ENCODE results near the gene SLC38A1.

Gene SLC38A1

GRCh38 chr12:46184798-46185595 is 83.8 kb downstream of the SLC38A1 start:
- H3K4me3 ChIP-seq (ENCODE audit: control insufficient read depth in 1 of 7, extremely low read depth in 1 of 7, insufficient read depth in 4 of 7, low read depth in 2 of 7, low read length in 6 of 7), result no peak overlapping the region
- no peaks in the 10 kb centered on the region for H3K9me3 ChIP-seq (ENCODE audit: control extremely low read depth in 1 of 5, control insufficient read depth in 4 of 5, insufficient read depth in 2 of 5, low read depth in 1 of 5, low read length in 4 of 5)
- ChIA-PET CTCF (interaction anchor here (1.2 to 2.8 kb wide), 2 partner anchors 9 to 11 kb away, joined by 3 to 14 read pairs; no protein-coding TSS in a partner anchor), POLR2A (no interaction called here)
- H3K27me3 ChIP-seq (replicated peaks in 2 of 5; ENCODE audit: control insufficient read depth in 4 of 5, insufficient read depth in 5 of 5, low read length in 4 of 5), result no peaks in the 10 kb centered on the region
- peaks cover 0 to 7% (median 6%) of the 10 kb centered on the region in 4 experiments for H3K4me1 ChIP-seq (ENCODE audit: control extremely low read depth in 1 of 4, control insufficient read depth in 4 of 4, insufficient read depth in 4 of 4, low read length in 3 of 4)
- WGBS (ENCODE audit: insufficient coverage), result 93% methylated on average over 10 of the region's 13 CpGs
- no peak overlapping the region for H3K27ac ChIP-seq (ENCODE audit: insufficient read depth in 1 of 2, low read depth in 1 of 2, low read length in 2 of 2, poor library complexity in 1 of 2, severe bottlenecking in 2 of 2)
- H3K36me3 ChIP-seq (ENCODE audit: control insufficient read depth in 4 of 4, insufficient read depth in 4 of 4, low read length in 3 of 4), result peaks cover 2 to 47% (median 7%) of the 10 kb centered on the region in 4 experiments
- DNase-seq, result peak in 2 of 3 donors; percentile 36 to 57

GRCh38 chr12:46183112-46183511 is 85.7 kb downstream of the SLC38A1 start:
- peaks cover 10 to 21% (median 14%) of the 10 kb centered on the region in 4 experiments for H3K4me1 ChIP-seq (ENCODE audit: control extremely low read depth in 1 of 4, control insufficient read depth in 4 of 4, insufficient read depth in 4 of 4, low read length in 3 of 4)
- peaks cover 0 to 33% (median 4%) of the 10 kb centered on the region in 4 experiments for H3K36me3 ChIP-seq (ENCODE audit: control insufficient read depth in 4 of 4, insufficient read depth in 4 of 4, low read length in 3 of 4)
- no peak for DNase-seq
- no peak overlapping the region for H3K4me3 ChIP-seq (ENCODE audit: control insufficient read depth in 1 of 7, extremely low read depth in 1 of 7, insufficient read depth in 4 of 7, low read depth in 2 of 7, low read length in 6 of 7)
- WGBS (ENCODE audit: insufficient coverage), result 100% methylated on average over 1 of the region's 2 CpGs
- ChIA-PET POLR2A (no interaction called here), CTCF (interaction anchor here (1.3 kb wide), 1 partner anchor 42 kb away, joined by 3 read pairs; no protein-coding TSS in a partner anchor)
- no peaks in the 10 kb centered on the region for H3K27me3 ChIP-seq (replicated peaks in 2 of 5; ENCODE audit: control insufficient read depth in 4 of 5, insufficient read depth in 5 of 5, low read length in 4 of 5)
- H3K27ac ChIP-seq (ENCODE audit: insufficient read depth in 1 of 2, low read depth in 1 of 2, low read length in 2 of 2, poor library complexity in 1 of 2, severe bottlenecking in 2 of 2), result no peak overlapping the region
- peaks cover 0 to 2% (median 0%) of the 10 kb centered on the region in 5 experiments for H3K9me3 ChIP-seq (ENCODE audit: control extremely low read depth in 1 of 5, control insufficient read depth in 4 of 5, insufficient read depth in 2 of 5, low read depth in 1 of 5, low read length in 4 of 5)

- peaks cover 0 to 21% (median 0%) of the 10 kb centered on the region in 4 experiments for H3K36me3 ChIP-seq (ENCODE audit: control insufficient read depth in 4 of 4, insufficient read depth in 4 of 4, low read length in 3 of 4)
- ChIA-PET POLR2A (no interaction called here), CTCF (interaction anchor here (0.8 to 1.4 kb wide), 3 partner anchors 15 to 121 kb away, joined by 3 to 4 read pairs (median 3); no protein-coding TSS in a partner anchor)
- peaks cover 0 to 2% (median 0%) of the 10 kb centered on the region in 5 experiments for H3K9me3 ChIP-seq (ENCODE audit: control extremely low read depth in 1 of 5, control insufficient read depth in 4 of 5, insufficient read depth in 2 of 5, low read depth in 1 of 5, low read length in 4 of 5)
- 80% methylated on average over 1 of the region's 1 CpG for WGBS (ENCODE audit: insufficient coverage)
- H3K27ac ChIP-seq (ENCODE audit: insufficient read depth in 1 of 2, low read depth in 1 of 2, low read length in 2 of 2, poor library complexity in 1 of 2, severe bottlenecking in 2 of 2), result no peak overlapping the region
- no peaks in the 10 kb centered on the region for H3K27me3 ChIP-seq (replicated peaks in 2 of 5; ENCODE audit: control insufficient read depth in 4 of 5, insufficient read depth in 5 of 5, low read length in 4 of 5)
- DNase-seq, result no peak
- H3K4me1 ChIP-seq (ENCODE audit: control extremely low read depth in 1 of 4, control insufficient read depth in 4 of 4, insufficient read depth in 4 of 4, low read length in 3 of 4), result peaks cover 15 to 36% (median 26%) of the 10 kb centered on the region in 4 experiments
- H3K4me3 ChIP-seq (ENCODE audit: control insufficient read depth in 1 of 7, extremely low read depth in 1 of 7, insufficient read depth in 4 of 7, low read depth in 2 of 7, low read length in 6 of 7), result no peak overlapping the region
These were observed 87.4 kb downstream of the SLC38A1 start for GRCh38 chr12:46181465-46181864.

GRCh38 chr12:46179693-46180452 is 89.0 kb downstream of the SLC38A1 start:
- CTCF ChIA-PET, result interaction anchor here (0.7 to 1.0 kb wide), 3 partner anchors 11 to 24 kb away, joined by 3 read pairs; no protein-coding TSS in a partner anchor
- 100% methylated on average over 1 of the region's 7 CpGs for WGBS (ENCODE audit: insufficient coverage)
- peak in 2 of 3 donors; percentile 36 to 49 for DNase-seq

GRCh38 chr12:46177837-46178608 is 90.8 kb downstream of the SLC38A1 start:
- H3K4me3 ChIP-seq (ENCODE audit: control insufficient read depth in 1 of 7, extremely low read depth in 1 of 7, insufficient read depth in 4 of 7, low read depth in 2 of 7, low read length in 6 of 7), result peak overlapping the region in 2 of 7 experiments; percentile 1 to 17
- peaks cover 0 to 2% (median 0%) of the 10 kb centered on the region in 5 experiments for H3K9me3 ChIP-seq (ENCODE audit: control extremely low read depth in 1 of 5, control insufficient read depth in 4 of 5, insufficient read depth in 2 of 5, low read depth in 1 of 5, low read length in 4 of 5)
- H3K27ac ChIP-seq (ENCODE audit: insufficient read depth in 1 of 2, low read depth in 1 of 2, low read length in 2 of 2, poor library complexity in 1 of 2, severe bottlenecking in 2 of 2), result no peak overlapping the region
- WGBS (ENCODE audit: insufficient coverage), result 42% methylated on average over 2 of the region's 5 CpGs
- POLR2A ChIA-PET, result no interaction called here
- peak in 2 of 3 donors; percentile 73 to 79 for DNase-seq
- H3K36me3 ChIP-seq (ENCODE audit: control insufficient read depth in 4 of 4, insufficient read depth in 4 of 4, low read length in 3 of 4), result peaks cover 0 to 4% (median 0%) of the 10 kb centered on the region in 4 experiments
- CTCF ChIA-PET, result interaction anchor here (1.4 to 3.0 kb wide), 2 partner anchors 8 to 21 kb away, joined by 4 to 14 read pairs; no protein-coding TSS in a partner anchor
- no peaks in the 10 kb centered on the region for H3K27me3 ChIP-seq (replicated peaks in 2 of 5; ENCODE audit: control insufficient read depth in 4 of 5, insufficient read depth in 5 of 5, low read length in 4 of 5)
- H3K4me1 ChIP-seq (ENCODE audit: control extremely low read depth in 1 of 4, control insufficient read depth in 4 of 4, insufficient read depth in 4 of 4, low read length in 3 of 4), result peaks cover 19 to 60% (median 39%) of the 10 kb centered on the region in 4 experiments

More at GRCh38 chr12:46179693-46180452, 89.0 kb downstream of the SLC38A1 start:
- Histone ChIP-seq H3K27me3 (replicated peaks in 2 of 5; ENCODE audit: control insufficient read depth in 4 of 5, insufficient read depth in 5 of 5, low read length in 4 of 5) (no peaks in the 10 kb centered on the region), H3K4me1 (ENCODE audit: control extremely low read depth in 1 of 4, control insufficient read depth in 4 of 4, insufficient read depth in 4 of 4, low read length in 3 of 4) (peaks cover 15 to 43% (median 29%) of the 10 kb centered on the region in 4 experiments), H3K36me3 (ENCODE audit: control insufficient read depth in 4 of 4, insufficient read depth in 4 of 4, low read length in 3 of 4) (peaks cover 0 to 11% (median 0%) of the 10 kb centered on the region in 4 experiments), H3K4me3 (ENCODE audit: control insufficient read depth in 1 of 7, extremely low read depth in 1 of 7, insufficient read depth in 4 of 7, low read depth in 2 of 7, low read length in 6 of 7) (no peak overlapping the region), H3K9me3 (ENCODE audit: control extremely low read depth in 1 of 5, control insufficient read depth in 4 of 5, insufficient read depth in 2 of 5, low read depth in 1 of 5, low read length in 4 of 5) (peaks cover 0 to 2% (median 0%) of the 10 kb centered on the region in 5 experiments), H3K27ac (ENCODE audit: insufficient read depth in 1 of 2, low read depth in 1 of 2, low read length in 2 of 2, poor library complexity in 1 of 2, severe bottlenecking in 2 of 2) (no peak overlapping the region)
- POLR2A ChIA-PET, result no interaction called here

- ChIA-PET CTCF (interaction anchor here (1.0 to 3.0 kb wide), 3 partner anchors 9 to 90 kb away, joined by 3 to 14 read pairs (median 4); no protein-coding TSS in a partner anchor), POLR2A (interaction anchor here (0.7 kb wide), 1 partner anchor 278 kb away, joined by 4 read pairs; no protein-coding TSS in a partner anchor)
- WGBS (ENCODE audit: insufficient coverage), result 0% methylated on average over 1 of the region's 3 CpGs
- H3K27me3 ChIP-seq (replicated peaks in 2 of 5; ENCODE audit: control insufficient read depth in 4 of 5, insufficient read depth in 5 of 5, low read length in 4 of 5), result no peaks in the 10 kb centered on the region
- peaks cover 0 to 2% (median 0%) of the 10 kb centered on the region in 5 experiments for H3K9me3 ChIP-seq (ENCODE audit: control extremely low read depth in 1 of 5, control insufficient read depth in 4 of 5, insufficient read depth in 2 of 5, low read depth in 1 of 5, low read length in 4 of 5)
- no peaks in the 10 kb centered on the region for H3K36me3 ChIP-seq (ENCODE audit: control insufficient read depth in 4 of 4, insufficient read depth in 4 of 4, low read length in 3 of 4)
- H3K4me3 ChIP-seq (ENCODE audit: control insufficient read depth in 1 of 7, extremely low read depth in 1 of 7, insufficient read depth in 4 of 7, low read depth in 2 of 7, low read length in 6 of 7), result no peak overlapping the region
- H3K4me1 ChIP-seq (ENCODE audit: control extremely low read depth in 1 of 4, control insufficient read depth in 4 of 4, insufficient read depth in 4 of 4, low read length in 3 of 4), result peaks cover 19 to 69% (median 39%) of the 10 kb centered on the region in 4 experiments
- DNase-seq, result peak in 2 of 3 donors; percentile 49 to 61
- H3K27ac ChIP-seq (ENCODE audit: insufficient read depth in 1 of 2, low read depth in 1 of 2, low read length in 2 of 2, poor library complexity in 1 of 2, severe bottlenecking in 2 of 2), result peak overlapping the region in 1 of 2 experiments; percentile 4
These were observed 91.8 kb downstream of the SLC38A1 start for GRCh38 chr12:46177025-46177424.

All from common myeloid progenitor, CD34-positive (primary cell).